GM18517 (cell line): ENCODE results near the gene CCDC195.

ENCODE experiments used
- ATAC-seq: cut with Tn5 transposase; IDR thresholded peaks from one replicate; pipeline ENCODE4 v1.9.1; 2021; ENCODE audit warnings: mild to moderate bottlenecking, moderate library complexity; ENCODE audit not compliant: unreplicated experiment

The CCDC195 gene, protein sequence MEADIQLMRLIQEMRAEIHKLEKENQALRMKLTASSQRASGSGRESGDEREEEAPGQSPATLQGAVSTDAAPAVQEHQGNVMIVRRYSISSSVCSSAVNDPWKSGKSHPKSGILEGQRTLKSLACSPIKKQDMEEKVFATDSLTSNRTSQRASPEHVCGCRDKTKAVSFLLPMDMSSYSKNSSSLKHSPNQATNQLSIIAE

DNA sequence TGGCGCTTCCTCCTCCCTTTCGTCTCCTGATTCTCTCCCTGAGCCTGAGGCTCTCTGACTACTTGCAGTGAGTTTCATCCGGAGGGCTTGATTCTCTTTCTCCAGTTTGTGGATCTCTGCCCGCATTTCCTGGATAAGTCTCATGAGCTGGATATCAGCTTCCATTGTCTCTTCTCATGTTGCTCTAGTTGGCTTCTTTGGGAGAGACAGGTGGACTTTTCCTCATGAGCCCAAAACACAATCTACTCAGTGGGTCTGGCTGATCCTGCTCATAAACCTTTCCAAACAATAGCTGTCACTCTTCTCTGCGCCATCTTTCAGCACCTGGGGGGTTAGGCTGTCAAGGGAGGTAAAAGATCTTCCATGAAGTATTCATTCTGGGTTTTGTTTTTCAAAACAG, at the start of gene CCDC195:
CCDC195 (minus strand) TSS at position 165 of the 400 bp plus-strand sequence; CDS start at position 165, 0 bp downstream.
- ATAC-seq, result no peak

DNA sequence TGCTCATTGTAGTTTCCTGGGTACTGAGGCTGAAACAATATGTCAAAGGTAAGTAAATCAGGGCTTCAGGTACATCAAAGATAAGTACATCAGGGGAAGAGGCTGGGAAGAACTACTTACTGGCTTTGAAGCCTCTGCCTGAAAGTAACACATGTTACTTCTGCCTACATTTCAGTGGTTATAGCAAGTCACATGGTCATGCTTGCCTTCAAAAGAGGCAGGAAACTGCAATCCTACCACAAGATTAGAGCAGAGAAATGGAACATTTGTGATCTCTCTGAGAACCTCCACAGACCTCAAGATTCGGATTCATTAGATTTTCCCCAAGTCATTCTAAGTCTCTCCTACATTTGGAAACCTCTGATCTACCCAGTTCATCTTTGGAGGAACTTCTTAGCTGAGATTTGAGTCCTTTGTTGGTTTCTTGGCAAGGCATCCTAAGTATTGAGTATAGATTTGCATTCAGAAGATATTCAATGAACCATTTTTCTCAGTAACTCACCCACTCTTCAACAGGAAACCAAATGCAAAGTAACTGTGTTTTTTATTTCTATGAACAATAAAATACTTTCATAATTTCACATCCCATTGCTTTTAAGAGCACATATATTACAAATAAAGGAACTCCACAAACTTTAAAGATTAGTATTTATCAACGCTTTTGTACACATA, 48.5 kb upstream of the CCDC195 start:
- peak; percentile 53 for ATAC-seq

- ATAC-seq, result no peak
Measured at GRCh38 chr2:224757934-224758548, 41.9 kb upstream of the CCDC195 start.

DNA sequence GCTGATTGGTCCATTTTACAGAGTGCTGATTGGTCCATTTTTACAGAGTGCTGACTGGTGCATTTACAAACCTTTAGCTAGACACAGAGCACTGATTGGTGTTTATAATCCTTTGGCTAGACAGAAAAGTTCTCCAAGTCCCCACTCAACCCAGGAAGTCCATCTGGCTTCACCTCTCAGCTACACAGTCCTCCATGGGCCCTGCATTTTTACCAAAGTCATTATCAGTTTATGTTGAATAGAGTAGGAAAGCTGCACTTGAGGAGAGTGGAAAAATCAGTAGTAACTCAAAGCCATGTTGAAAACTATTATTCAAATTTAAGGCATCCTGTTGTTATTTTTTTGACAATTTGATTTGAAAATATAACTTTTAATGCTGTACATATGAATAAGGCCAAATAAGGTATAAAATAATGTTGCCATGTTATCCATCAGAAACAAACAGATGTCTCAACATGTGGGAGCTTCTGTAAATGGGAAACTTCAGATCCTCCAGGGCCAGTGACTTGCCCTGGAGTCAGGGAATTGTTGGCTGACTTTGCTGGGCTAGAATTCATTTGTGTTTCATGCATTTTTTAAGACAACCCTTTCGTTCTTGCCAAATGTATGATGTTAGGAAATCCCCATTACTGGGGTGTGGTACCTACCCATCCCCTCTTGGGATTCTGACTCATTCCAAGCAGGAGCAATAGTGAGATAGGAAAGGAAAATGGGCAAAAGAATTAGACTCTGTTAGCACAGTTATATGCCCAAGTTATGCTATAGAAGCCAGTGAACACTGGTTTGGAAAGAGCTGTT, 37.8 kb upstream of the CCDC195 start:
- ATAC-seq, result no peak

DNA sequence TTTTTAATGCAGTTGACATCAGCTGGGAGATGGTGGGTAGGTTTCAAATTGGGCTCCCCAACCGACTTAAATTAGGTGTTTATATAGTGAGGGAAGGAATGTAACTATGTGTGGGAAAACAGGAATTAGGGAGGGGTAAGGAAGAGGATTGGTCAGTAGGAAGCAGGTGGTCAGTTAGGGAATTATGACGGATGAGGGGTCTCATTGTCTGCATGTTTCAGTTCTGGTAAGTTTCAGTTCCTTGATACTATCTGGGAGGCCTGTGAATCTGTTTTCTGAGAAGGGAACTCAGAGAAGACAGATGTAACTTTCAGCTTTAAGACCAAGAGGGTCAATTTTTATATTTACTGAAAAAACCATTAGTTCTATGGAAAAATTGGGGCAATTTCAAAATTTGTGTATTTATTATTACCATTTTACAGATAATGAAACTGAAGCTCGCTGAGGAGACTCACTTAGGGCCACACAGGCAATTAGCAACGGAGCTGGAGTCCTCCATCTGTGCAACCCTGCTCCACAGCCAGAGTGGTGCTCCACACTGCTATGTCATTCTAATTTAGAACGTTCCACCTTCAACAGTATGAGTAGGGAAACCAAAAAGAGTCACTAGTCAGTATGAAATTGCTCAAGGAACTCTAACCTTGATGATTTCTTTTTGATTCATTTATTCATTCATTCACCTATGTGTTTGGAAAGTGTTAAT, 36.0 kb upstream of the CCDC195 start:
- peak; percentile 60 for ATAC-seq

DNA sequence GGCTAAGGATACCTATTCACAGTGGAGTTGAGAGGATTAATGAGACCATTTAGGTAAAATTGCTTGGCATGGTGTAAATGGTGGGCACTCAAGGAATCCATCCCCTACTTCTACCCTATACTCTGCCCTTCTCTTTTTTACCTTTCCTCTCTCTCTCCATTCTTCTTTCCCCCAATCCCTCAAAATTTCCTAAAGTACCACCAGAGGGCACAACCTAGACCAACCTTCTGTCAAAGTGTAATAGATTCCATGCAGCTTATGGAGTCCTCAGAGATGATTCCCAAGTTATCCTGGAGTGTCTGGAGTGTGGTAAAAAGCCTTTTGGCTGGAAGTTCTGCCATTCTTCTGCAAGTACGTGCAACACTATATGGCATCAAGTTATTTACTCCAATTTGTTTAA, 33.0 kb upstream of the CCDC195 start:
- ATAC-seq, result no peak

GRCh38 chr2:224747765-224748164, 31.6 kb upstream of the CCDC195 start:
- ATAC-seq, result no peak

DNA sequence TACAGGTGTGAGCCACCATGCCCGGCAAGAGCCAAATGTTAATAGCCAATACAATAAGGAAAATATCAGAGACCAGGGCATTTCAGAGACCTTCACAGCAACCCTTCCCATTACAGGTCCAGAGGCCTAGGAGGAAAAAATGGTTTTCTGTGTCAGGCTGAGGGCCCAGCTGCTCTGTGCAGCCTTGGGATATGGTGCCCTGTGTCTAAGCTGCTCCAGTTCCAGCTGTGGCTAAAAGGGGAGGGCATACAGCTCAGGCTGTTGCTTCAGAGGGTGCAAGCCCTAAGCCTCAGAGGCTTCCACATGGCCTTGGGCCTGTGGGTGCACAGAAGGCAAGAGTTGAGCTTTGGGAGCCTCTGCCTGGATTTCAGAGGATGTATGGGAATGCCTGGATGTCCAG, 20.1 kb upstream of the CCDC195 start:
- ATAC-seq, result no peak

GRCh38 chr2:224734949-224735348, 18.8 kb upstream of the CCDC195 start:
- ATAC-seq, result no peak

DNA sequence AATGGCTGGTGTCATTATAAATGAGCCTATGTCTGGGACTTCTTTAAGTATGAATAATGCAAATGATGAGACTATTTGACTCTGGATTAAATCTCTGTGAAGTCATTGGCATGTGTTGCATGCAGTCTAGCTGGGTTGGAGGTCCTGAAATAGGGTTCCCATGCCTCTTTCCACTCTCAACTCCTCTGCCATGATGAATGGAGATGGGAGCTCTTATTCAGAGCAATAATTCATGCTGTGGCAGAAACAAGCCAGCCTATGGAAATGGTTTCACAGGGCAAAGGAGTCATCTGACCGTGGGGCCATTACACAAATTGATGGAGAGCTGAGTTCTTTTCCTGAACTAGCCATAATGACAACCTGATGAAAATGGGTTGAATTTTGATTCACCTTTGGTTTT, 15.5 kb upstream of the CCDC195 start:
- no peak for ATAC-seq

DNA sequence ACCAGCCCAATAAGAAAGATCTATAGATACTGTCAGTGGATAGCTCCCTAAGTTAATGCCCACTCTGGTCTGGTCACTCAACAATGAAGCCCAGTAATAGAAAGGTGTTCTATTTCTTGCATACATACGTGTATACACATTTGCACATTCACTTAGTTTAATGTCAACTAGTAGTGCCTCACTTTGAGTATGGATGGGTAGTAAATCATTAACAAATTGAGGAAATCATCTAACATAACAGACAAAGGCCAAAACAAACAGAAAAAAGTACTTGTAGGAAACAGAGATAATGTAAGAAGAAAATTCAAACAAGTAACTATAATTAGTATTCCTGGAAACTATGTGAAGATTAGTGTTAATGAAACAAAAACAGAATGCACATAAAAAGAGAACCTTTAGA, 13.3 kb upstream of the CCDC195 start:
- ATAC-seq, result no peak

- no peak for ATAC-seq
Measured at GRCh38 chr2:224724331-224724730, 8.2 kb upstream of the CCDC195 start.

DNA sequence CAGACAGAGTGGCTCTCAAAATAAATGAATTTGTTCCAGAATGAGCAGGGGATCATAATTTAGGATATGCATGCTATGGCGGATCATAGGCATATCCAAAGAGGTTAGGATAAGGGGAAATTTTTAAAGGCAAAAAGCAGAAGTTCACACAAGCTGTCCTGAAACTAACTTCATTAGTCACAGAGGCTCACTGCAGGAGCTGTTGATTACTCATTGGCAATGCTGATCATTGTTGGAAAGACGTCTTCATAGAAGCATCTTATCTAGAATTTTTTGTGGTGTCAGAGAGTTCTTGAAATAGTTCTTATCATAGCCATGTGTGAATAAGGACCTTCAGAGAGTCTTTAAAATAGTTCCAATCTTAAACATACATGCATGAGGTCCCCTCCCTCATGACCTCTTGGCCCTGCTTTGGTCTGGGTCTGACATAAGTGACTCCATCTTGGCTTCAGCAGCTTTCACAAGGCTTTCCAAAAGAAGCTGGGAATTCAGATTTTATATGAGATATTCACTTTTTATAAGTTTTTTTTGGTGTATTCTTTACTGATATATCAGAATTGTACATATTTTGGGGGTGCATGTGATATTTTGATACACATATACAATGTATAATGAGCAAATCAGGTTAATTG, 7.5 kb upstream of the CCDC195 start:
- no peak for ATAC-seq

- no peak for ATAC-seq
Measured at GRCh38 chr2:224722770-224723169, 6.6 kb upstream of the CCDC195 start.

- ATAC-seq, result no peak
Measured at GRCh38 chr2:224722250-224722649, 6.1 kb upstream of the CCDC195 start.

GRCh38 chr2:224716921-224717320, 756 bp upstream of the CCDC195 start:
- no peak for ATAC-seq

DNA sequence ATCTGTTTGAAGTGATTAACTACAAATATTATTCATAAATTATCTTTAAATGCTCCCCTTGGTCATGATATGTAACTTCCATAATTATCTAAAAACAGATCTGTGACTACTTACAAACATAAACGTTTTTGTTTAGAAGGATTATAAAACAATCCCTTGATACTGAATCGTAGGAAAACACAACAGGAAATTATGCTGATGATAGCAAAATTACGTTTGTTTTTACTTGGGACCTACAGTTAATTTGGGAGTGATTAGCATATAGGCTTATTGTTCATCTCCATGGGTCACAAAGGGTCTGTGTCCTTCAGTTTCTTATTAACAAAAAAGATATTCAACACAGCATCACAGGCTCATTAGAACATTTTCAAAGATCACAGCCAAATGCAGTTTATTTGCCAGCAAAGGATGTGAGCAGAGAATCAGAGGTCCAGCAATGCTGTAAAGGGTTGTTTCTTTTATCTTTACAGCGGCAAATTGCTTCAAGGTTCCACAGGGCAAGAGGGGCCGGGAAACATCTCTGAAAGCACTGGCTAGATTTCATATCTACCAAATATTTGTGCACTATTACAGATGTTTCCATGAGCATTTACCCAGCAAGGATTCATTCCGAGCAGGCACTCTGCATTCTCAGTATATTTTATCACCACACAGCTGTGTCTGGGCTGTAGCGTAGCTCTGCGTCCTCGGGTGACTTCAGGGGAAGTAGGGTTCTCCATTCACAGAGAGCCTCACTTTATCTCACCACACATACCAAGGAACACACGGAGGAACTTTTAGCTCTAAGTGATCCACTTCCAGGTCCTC, 4.1 kb downstream of the CCDC195 start:
- ATAC-seq, result no peak

- ATAC-seq, result no peak
Measured at GRCh38 chr2:224711381-224711780, 4.8 kb downstream of the CCDC195 start.

GRCh38 chr2:224709301-224709700, 6.9 kb downstream of the CCDC195 start:
- ATAC-seq, result no peak

- ATAC-seq, result no peak
Measured at GRCh38 chr2:224694502-224694901, 21.7 kb downstream of the CCDC195 start.
